ENCODE data around the gene TNRC6A. TPM values are rescaled to one million over a fixed set of nuclear protein-coding genes. Genes with fewer than 3 reads are reported as not detected.

TNRC6A gene
- total RNA-seq, 2 donors from 2014 or later, result 81.5 to 84.7 TPM

DNA sequence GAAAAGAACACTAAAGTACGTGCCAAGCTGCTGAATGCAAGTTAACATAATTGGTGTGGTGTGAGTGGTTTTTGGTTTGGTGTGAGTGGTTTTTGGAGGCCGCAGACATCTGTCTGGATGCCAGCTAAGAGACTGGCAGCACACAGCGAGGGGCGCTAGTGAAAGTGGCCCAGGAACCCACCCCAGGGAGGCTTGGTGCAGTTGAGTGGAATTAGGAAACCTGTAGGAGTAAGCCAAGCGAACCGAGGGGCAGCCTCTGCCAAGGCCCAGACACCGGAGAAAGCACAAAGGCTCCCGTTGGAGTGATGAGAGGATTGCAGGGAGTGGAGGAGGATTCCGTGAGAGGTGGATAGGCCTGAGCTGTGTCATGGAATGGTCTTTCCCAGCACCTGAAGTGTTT lies 91.7 kb downstream of the TNRC6A start:
- H3K36me3 Mint-ChIP-seq (ENCODE audit: low read depth), result peaks cover 83% of the 10 kb centered on the region
- H3K9me3 ChIP-seq (ENCODE audit: control insufficient read depth, low read length), result no peaks in the 10 kb centered on the region
- H3K9me3 Mint-ChIP-seq, result no peaks in the 10 kb centered on the region
- no peaks in the 10 kb centered on the region for H3K4me1 ChIP-seq (ENCODE audit: control insufficient read depth, insufficient read depth, low read length)
- no peak overlapping the region for H3K4me3 ChIP-seq (ENCODE audit: low read length)
- no peak overlapping the region for H3K27ac Mint-ChIP-seq
- WGBS, 2 experiments (ENCODE audit: insufficient coverage in 1 of 2, insufficient read length in 1 of 2), result 93 to 100% methylated on average over 6 to 9 of the region's 9 CpGs
- H3K27me3 Mint-ChIP-seq (ENCODE audit: insufficient read depth), result no peaks in the 10 kb centered on the region
- peaks cover 95% of the 10 kb centered on the region for H3K36me3 ChIP-seq (ENCODE audit: control insufficient read depth, insufficient read depth, low read length)
- H3K4me3 Mint-ChIP-seq, result no peak overlapping the region
- H3K9ac ChIP-seq (ENCODE audit: extremely low read depth, low read length, poor library complexity, severe bottlenecking), result no peak overlapping the region
- TF ChIP-seq CTCF (conservative IDR thresholded peaks at IDR 0.05), result no peak
- no peak for DNase-seq
- H3K27ac ChIP-seq (ENCODE audit: low read depth, low read length), result no peak overlapping the region
- H3K4me1 Mint-ChIP-seq, result no peaks in the 10 kb centered on the region
- no peaks in the 10 kb centered on the region for H3K27me3 ChIP-seq (ENCODE audit: control insufficient read depth, insufficient read depth, low read length, poor library complexity, severe bottlenecking)

- no peak overlapping the region for H3K4me3 ChIP-seq (ENCODE audit: low read length)
- H3K27ac ChIP-seq (ENCODE audit: low read depth, low read length), result no peak overlapping the region
- Mint-ChIP-seq H3K36me3 (ENCODE audit: low read depth) (peaks cover 92% of the 10 kb centered on the region), H3K4me1 (no peaks in the 10 kb centered on the region), H3K9me3 (no peaks in the 10 kb centered on the region), H3K27ac (peak overlapping the region; percentile 84), H3K27me3 (ENCODE audit: insufficient read depth) (no peaks in the 10 kb centered on the region), H3K4me3 (no peak overlapping the region)
- WGBS, 2 experiments (ENCODE audit: insufficient coverage in 1 of 2, insufficient read length in 1 of 2), result 88 to 91% methylated on average over 5 to 10 of the region's 10 CpGs
- no peak for DNase-seq
- no peak overlapping the region for H3K9ac ChIP-seq (ENCODE audit: extremely low read depth, low read length, poor library complexity, severe bottlenecking)
- no peaks in the 10 kb centered on the region for H3K9me3 ChIP-seq (ENCODE audit: control insufficient read depth, low read length)
- no peaks in the 10 kb centered on the region for H3K4me1 ChIP-seq (ENCODE audit: control insufficient read depth, insufficient read depth, low read length)
- TF ChIP-seq CTCF (conservative IDR thresholded peaks at IDR 0.05), result no peak
- H3K27me3 ChIP-seq (ENCODE audit: control insufficient read depth, insufficient read depth, low read length, poor library complexity, severe bottlenecking), result no peaks in the 10 kb centered on the region
- H3K36me3 ChIP-seq (ENCODE audit: control insufficient read depth, insufficient read depth, low read length), result peaks cover 95% of the 10 kb centered on the region
These were observed 93.1 kb downstream of the TNRC6A start for GRCh38 chr16:24822542-24822941.

DNA sequence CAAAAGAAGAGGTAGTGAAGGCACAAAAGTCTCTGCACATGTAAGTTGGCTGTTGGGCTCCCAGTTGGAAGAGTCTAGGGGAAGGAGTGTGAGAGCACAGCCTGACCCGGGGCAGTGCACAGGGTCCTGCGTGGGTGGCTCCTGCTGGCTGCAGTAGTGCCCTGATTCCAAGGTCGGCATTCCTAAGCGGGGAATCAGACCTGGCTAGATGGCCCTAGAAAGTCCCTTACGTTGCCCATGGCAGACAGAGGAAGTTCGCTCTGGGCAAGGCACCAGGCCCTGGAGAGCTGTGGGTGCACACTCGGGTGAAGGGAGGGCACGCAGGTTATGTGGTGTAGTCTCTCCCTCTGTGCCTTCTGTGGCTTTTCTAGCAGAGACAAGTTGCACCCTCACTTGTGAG lies 93.5 kb downstream of the TNRC6A start:
- H3K36me3 ChIP-seq (ENCODE audit: control insufficient read depth, insufficient read depth, low read length), result peaks cover 92% of the 10 kb centered on the region
- Mint-ChIP-seq H3K27me3 (ENCODE audit: insufficient read depth) (no peaks in the 10 kb centered on the region), H3K27ac (peak overlapping the region; percentile 84), H3K4me3 (no peak overlapping the region), H3K36me3 (ENCODE audit: low read depth) (peaks cover 89% of the 10 kb centered on the region), H3K9me3 (no peaks in the 10 kb centered on the region), H3K4me1 (no peaks in the 10 kb centered on the region)
- WGBS, 2 experiments (ENCODE audit: insufficient coverage in 1 of 2, insufficient read length in 1 of 2), result 93 to 97% methylated on average over 6 to 8 of the region's 8 CpGs
- no peak for TF ChIP-seq CTCF (conservative IDR thresholded peaks at IDR 0.05)
- no peaks in the 10 kb centered on the region for H3K4me1 ChIP-seq (ENCODE audit: control insufficient read depth, insufficient read depth, low read length)
- H3K27ac ChIP-seq (ENCODE audit: low read depth, low read length), result no peak overlapping the region
- no peak for DNase-seq
- H3K9ac ChIP-seq (ENCODE audit: extremely low read depth, low read length, poor library complexity, severe bottlenecking), result no peak overlapping the region
- no peak overlapping the region for H3K4me3 ChIP-seq (ENCODE audit: low read length)
- H3K27me3 ChIP-seq (ENCODE audit: control insufficient read depth, insufficient read depth, low read length, poor library complexity, severe bottlenecking), result no peaks in the 10 kb centered on the region
- H3K9me3 ChIP-seq (ENCODE audit: control insufficient read depth, low read length), result no peaks in the 10 kb centered on the region

Data from endodermal cell (in vitro differentiated cells).